GM19467 (cell line): ENCODE measurements around the gene PIK3R1.

Experiments used
- ATAC-seq: cut with Tn5 transposase; IDR thresholded peaks from one replicate; pipeline ENCODE4 v1.9.1; 2021; ENCODE audit warnings: mild to moderate bottlenecking, moderate library complexity; ENCODE audit not compliant: unreplicated experiment

PIK3R1 gene

DNA sequence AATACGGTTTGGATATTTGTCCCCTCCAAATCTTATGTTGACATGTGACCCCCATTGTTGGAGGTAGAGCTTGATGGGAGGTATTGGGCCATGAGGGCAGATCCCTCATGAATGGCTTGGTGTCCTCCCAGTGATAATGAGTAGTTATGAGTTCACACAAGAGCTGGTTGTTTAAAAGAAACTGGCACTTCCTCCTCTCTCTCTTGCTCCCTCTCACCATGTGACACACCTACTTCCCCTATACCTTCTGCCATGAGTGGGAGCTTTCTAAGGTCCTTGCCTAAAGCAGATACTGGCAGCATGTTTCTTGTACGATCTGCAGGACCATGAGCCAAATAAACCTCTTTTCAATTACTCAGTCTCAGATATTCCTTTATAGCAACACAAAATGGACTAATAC lies 132.0 kb downstream of the PIK3R1 start:
- no peak for ATAC-seq

DNA sequence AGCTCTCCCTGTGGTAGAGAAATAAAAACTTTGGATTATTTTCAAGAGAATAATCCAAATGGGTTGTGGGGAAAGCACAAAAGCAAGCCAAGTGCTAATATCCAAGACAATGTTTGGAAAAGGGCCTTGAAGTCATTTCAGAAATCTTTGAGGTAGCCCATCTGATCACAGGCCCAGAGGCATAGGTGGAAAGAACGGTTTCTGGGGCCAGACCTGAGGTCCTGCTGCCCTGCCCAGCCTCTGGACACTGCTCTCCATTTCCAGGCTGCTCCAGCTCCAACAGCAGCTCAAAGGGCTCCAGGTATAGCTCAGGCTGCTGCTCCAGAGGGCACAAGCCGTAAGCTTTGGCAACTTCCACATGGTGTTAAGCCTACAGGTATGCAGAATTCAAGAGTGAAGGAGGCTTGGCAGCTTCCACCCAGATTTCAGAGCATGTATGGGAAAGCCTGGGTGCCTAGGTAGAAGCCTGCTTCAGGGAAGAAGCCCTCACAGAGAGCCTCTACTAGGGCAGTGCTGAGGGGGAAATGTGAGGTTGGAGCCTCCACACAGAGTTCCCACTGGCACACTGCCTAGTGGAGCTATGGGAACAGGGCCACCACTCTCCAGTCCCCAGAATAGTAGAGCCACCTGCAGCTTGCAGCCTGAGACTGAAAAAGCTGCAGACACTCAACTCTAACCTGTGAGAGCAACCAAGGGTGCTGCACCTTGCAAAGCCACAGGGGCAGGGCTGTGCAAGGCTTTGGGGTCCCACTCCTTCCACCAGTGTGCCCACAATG lies 133.1 kb downstream of the PIK3R1 start:
- ATAC-seq: no peak

DNA sequence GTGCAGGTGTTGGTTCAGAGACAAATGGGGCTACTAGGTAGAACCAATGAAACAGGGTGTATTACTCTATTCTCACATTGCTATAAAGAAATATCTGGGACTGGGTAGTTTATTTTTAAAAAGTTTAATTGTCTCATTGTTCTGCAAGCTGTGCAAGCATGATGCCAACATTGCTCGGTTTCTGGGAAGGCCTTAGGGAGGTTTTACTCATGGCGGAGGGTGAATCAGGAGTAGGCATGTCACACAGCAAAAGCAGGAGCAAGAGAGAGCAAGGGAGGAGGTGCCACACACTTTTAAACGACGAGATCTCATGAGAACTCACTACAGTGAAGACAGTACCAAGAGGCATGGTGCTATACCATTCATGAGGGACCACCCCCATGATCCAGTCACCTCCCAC lies 134.6 kb downstream of the PIK3R1 start:
- ATAC-seq: no peak
